HG02623 (cell line): ENCODE data around the gene PDS5B.
A peak's percentile ranks its signal among the peaks of the same experiment; 100 is the strongest.

Experiments
- ATAC-seq: cut with Tn5 transposase; IDR thresholded peaks from one replicate; pipeline ENCODE4 v1.9.1; 2021; ENCODE audit warnings: moderate library complexity; ENCODE audit not compliant: unreplicated experiment

The PDS5B gene

DNA sequence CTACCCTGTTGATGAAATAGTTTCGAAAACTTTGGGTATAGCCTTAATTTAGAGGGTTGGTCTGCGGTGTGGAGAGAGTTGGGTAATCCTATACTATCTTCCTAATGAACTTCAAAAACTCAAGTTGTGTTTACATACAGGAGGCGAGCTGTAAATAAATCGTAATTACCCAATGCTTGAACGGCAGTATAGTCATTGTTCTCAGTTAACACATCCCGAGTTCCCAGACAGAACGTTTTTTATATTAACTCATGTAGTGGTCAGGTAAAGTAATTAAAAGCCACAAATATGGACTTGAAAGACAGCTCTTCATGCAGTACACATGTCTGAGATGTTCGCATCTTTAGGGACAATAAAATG, 1.5 kb downstream of the PDS5B start:
- ATAC-seq, result no peak

DNA sequence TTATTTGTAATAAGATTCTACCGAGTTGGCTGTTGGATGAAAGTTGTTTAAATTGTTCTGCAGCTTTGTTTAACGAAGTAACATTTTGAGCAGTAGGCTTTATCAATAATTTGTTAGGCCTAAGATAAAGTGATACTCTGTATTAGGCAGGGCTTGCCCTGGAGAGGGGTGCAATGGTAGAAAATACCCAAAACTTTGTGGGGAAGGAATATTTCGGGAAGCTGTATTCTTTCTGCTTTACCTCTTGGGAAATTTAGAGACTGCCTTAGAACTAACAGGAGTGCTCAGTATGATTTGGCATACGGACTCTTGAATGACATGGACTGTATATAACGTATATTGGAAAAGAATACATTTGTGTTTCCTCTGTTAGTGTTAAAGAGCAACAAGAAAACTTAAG, 2.5 kb downstream of the PDS5B start:
- no peak for ATAC-seq

DNA sequence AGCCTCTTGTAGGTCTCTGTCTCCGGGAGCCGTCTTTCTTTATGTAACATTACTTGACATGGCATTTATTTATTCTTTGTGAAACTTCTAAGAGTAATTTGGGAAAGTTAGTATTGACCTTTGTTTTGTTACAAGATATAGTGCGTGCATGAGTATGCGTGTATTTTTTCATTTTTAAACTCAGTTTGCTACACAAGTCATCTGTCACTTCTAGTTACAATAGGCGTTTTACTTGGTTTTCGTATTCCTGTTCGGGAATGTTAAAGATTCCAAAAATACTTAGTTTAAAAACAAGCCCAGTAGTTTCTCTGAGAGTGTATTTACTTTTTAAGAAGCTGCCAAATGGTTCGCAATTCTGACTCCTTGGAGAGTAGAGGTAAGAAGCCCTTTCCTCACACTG, 3.2 kb downstream of the PDS5B start:
- ATAC-seq, result no peak

DNA sequence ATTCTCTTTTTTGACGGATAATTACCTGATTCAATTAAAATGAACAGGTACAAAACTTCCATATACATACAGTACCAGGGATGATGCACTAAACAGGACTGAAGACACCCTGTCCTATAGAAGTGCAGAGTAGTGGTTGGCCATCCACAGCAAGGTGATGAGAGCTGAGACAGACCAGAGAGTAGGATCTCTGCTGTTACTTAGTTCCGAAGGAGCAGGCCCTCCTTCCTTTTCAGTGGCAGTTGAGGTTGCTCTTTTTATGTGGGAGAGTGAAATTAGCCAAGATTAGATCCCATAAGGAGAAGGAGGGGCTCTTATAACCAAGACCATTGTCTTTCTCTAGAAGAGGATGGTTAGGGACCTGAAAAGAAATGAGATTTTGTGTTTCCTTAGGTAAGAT, 4.0 kb downstream of the PDS5B start:
- ATAC-seq, result no peak

DNA sequence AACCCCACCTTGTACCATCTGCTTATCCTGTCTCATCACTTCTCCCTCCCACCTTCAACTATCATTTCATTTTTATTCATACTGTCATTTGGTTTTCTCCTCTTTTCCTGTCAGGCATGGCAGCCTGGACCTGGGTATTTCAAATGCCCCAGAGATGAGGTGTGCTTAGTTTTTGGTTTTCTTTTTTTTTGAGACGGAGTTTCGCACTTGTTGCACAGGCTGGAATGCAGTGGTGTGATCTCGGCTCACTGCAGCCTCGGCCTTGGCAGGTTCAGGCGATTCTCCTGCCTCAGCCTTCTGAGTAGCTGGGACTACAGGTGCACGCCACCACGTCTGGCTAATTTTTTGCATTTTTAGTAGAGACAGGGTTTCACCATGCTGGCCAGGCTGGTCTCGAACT, 5.8 kb downstream of the PDS5B start:
- no peak for ATAC-seq

DNA sequence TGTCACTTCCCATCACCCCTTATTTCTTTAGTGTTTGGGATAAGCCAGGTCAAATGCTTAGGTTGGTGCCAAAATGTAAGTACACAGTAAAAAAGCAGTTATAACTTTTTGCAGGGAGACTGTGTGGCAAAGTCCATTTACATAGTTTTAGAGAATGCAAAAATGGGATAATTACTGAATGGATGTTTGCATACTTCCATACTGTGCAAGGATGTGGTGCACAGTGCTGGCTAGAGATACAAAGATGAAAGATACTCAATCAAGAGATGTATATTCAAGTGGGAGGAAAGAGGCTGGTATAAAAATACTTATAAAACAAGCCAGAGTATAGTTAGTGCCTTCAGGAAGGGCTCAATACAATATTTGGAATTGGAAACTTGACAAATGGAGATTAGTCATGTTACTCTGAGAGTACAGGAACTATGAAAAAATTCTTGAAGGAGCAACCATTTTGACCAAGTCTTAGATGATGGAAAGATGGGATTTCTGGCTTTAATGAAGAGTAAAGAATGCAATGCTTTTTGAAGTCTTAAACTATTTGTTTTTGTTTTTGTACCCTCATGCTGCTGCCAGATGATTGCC, 8.0 kb downstream of the PDS5B start:
- no peak for ATAC-seq

DNA sequence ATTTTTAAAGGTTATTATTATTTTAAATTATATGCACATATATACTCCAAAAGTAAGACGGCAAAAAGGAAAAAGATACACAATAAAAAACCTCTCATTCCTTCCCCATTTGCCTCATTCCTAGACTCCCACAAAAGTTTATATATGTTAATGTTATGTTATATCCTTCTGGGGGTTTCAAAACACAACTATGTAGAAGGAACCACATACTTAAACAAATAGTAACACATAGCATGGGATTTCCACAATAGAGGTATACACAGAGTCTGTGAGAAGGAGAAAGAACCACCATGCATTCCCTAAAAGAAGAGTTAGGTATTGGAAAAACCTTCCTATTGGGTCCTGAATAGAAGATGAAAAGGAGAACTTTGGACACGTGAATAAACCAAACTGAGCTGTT, 9.1 kb downstream of the PDS5B start:
- ATAC-seq, result no peak

DNA sequence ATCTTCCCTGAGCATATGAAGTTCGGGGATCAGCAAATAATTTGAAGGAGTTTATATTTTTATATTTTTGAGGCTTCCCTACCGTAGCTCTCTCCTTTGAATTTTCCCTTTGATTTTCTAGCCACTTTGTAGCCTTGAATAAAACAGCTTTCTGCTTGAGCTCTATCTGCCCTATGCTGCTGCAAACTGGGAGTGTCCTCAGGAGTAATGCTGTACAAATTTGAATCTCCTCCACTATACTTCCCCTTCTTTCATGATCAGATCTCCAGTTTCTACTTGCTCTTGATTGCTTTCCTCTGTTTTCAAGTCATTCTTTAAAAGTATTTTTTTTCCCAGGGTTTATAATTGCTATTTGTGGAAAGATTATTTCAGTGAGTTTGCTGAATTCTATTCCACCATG, 14.6 kb downstream of the PDS5B start:
- no peak for ATAC-seq

DNA sequence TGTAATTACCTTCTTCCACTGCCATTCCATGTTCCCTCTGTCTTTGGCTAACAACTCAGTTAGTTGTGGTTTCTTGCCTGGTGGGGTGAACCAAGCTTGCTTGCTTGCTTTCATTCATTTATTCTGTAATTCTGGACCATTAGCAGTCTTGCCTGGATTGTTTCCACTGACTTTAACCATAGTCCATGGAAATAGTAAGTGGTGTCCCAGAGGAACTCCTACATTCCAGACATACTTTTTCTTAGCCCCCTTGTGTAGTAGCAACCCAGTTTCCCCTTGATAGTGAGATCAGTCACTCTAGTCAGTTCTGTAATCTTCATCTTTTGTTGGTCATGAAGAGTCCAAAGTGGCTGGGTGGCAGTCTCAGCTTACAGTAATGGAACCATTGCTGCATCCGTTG, 23.2 kb downstream of the PDS5B start:
- no peak for ATAC-seq

DNA sequence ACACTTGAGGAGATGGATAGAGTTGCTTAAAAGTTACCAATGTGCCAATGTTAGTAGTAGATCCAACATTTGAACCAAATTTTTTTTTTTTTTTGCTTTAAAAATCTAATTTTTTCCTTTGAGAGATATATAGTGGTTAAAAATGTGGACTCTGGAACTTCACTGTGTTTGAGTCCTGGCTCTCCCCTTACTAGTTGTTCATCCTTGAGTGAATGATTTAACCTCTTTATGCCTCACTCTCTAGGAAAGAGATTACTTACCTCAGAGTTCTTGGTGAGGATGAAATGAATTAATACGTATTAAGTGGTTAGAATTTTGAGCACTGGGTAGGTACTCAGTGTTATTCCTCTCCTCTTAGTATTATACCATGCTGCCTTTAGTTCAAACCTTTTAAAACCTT, 24.3 kb downstream of the PDS5B start:
- ATAC-seq, result no peak

DNA sequence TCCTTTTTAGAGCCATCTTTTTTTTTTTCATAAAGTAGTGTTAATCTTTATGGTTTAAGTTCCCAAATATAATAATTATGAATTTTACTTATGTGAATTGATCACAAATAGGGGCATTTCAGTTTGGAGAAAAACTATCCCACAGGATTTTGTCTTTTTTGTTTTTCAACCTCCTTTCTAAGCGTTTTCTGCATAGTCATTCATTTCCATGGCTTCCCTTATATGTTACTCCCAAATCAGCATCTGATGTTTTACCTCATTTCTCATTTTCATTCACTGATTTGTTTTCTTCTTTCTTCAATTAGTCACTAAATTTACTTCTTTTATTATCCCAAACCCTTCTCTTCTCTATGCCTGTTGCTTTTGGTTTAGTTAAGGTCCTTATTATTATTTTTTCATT, 24.7 kb downstream of the PDS5B start:
- ATAC-seq, result no peak

DNA sequence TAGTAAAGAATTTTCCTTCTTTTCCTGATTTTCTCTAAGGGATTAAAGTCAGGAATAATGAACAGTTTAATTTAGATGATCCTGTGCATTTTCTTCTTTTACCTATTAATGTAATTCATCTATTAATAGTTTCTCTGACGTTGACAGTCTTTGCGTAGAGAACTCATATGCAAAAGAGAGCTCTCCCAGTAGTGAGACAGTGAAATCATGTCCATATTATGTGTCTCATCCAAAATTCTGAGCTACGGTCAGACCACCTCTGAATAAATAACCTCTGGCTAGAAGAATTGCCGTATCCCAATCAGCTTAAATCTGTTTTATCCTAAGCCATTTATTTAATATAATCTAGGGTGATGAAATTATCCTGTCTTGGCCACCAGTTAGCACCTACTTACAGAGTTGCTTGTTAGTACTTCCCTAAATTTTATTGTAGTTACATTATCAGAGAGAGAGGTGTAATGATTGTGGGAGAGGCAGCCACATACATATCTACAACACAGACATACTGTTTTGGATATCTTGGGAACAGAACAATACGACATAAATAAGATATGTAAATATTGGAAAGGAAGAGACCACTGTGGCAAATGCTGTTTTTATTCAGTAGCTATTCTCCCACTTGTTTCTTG, 30.7 kb downstream of the PDS5B start:
- ATAC-seq, result no peak

DNA sequence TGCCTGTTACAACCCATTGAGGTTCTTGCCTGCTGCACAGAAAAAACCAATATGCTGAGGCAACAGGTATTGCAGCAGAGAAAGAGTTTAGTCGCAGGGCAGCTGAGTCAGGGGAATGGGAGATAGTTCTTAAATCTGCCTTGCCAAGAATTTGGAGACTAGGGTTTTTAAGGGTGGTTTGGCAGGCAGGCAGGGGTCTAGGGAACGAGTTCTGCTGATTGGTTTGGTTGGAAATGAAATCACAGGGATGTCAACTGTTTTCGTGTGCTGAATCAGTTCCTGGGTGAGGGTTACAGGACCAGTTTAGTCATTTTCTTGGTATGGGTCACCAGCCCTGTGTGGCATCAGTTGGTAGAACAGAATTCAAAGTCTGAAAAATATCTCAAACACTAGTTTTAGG, 36.6 kb downstream of the PDS5B start:
- ATAC-seq, result no peak

DNA sequence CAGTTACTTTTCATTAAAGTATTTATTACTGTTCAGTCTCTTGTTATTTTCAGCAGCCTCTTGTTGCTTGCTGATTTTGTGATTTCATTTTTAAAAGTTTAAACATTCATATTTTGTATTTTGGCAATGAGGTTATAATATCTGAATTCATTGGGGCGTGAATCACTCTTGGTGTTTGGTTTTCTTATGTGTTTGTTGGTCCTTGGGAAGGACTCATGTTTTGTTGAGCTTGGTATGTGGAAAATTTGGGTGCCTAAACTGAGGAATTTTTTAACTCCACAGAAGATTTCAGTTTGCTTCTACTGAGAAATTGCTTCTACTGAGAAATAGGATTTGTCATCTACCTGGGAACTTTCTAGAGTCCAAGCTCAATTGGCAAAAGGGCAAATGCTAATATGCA, 38.2 kb downstream of the PDS5B start:
- no peak for ATAC-seq

DNA sequence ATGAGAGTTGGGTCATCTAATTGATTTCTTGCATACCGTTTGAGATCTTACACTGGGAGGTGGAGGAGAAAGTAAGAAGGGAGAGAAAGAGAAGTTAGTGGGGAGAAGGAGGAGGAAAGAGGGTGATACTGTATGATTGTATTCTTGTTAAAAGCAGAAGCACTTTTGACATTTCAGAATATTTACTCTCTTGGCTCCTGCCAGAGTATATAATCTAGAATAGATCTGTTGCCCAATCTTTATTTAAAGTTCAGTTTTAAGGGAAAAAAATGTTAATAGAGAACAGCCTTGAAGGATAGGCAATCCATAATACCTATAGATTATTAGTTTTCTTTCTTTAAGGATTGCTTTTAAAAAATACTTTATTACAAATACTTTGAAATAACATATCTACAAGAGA, 41.5 kb downstream of the PDS5B start:
- ATAC-seq, result no peak

DNA sequence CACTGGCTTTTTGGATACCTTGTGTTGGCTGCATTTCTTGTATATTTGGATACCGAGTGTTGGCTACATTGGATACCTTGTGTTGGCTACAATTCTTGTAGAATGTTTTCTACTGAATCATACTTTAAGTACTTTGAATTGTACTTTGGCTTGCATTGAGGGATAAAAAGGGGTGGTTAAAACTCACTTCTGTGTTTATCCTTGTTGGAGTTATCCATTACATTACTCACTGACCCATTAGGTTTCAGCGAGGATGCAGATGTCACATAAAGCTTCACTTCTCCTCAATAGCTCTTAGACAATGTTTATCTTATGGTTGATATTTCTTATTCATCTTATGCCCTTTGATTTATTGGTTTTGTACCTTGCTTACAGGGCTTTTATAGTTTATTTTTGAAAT, 43.1 kb downstream of the PDS5B start:
- ATAC-seq, result no peak

DNA sequence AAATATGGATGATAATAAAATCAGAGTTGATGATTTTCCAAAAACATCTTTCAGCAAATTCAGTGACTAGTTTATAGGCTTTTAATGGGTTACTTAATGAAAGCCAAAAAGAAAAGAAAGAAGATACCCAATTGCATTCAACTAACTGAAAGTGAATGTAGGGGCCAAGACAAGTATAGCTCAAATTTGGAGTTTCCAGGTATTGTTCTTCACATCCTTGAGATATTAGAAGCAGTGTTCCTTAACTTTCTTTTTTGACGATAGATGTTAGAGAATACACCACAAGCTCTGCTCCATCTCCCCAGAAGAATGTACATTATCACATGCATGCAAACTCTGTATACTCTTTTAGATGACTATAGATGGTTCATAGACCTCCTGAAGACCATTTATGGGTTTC, 43.6 kb downstream of the PDS5B start:
- ATAC-seq, result no peak

DNA sequence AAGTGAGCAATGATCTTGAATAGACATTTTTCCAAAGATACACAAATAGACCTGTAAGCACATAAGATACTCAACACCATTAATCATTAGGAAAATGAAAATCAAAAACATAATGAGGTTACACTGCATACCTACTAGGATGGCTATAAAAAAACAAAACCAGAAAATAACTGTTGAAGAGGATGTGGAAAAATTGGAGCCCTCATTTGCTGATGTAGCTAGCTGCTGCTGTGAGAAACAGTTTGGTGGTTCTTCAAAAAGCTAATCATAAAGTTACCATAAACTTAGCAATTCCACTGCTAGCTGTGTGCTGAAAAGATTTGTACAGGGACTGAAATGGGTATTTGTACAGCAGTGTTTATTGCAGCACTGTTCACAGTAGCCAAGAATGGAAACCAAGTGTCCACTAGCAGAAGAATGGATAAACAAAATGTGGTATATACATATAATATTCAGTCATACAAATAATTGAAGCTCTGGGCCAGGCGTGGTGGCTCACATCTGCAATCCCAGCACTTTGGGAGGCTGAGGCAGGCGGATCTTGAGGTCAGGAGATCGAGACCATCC, 46.2 kb downstream of the PDS5B start:
- ATAC-seq, result no peak

DNA sequence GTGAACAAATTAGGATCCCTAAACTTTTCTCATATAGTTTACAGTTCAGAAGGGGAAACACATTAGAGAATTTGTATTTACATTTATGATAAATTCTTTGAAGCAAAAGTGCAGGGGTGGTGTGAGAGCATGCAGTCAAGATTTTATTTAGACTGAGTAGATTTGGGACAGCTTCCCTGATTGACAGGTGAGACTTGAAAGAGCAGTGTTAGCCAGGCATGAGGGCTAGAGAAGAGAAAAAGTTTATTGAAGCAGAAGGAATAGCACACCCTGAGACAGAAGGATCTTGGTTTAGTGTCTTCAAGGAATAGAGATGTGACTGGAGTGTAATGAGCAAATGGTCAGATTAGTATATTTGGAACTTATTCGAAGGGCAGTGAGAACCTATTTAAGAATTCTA, 50.5 kb downstream of the PDS5B start:
- no peak for ATAC-seq

DNA sequence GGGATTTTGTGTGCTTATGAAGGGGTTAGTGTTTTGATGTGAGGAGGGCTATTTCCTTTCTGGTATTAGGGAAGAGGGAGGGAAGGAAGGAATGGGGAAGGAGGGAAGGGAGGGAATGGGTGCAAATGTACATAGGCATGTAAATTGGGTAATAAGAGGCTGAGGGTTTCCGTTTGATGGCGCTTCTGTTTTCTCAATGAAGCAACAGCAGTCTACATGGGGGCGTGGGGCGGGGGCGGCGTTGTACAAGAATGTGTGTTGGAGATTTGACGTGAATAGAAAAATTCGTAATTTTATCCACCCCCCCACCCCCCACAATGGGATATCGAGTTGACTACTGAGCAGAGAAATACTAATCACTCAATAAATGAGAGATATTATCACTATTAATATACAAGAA, 52.5 kb downstream of the PDS5B start:
- ATAC-seq, result no peak

DNA sequence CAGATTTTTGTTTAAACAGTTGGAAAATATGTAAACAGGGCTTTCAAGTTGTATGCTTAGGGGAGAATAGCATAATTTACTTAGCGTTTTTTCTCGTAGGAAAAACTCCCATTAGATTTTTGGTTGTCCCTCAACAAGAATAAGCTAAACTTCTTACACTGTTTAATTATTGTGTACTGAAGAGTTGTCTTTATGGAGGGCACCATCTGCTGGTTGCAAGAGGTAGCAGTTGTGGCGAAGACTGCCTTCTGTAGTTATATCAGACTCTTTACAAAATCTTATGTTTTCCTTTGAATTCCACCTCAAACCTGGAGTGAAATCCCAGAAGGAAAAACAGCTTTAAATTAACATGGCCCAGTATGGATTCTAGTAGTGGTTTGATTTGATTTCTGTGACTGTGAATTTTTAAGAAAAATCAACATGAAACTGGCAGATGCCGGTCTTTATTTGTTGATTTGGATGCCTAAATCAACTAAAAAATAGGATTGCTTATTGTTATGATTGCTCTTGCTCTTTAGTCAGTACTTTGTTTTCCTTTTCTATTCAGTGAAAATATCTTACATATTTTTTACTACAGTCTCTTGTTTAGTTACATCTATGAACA, 53.4 kb downstream of the PDS5B start:
- peak; percentile 66 for ATAC-seq

DNA sequence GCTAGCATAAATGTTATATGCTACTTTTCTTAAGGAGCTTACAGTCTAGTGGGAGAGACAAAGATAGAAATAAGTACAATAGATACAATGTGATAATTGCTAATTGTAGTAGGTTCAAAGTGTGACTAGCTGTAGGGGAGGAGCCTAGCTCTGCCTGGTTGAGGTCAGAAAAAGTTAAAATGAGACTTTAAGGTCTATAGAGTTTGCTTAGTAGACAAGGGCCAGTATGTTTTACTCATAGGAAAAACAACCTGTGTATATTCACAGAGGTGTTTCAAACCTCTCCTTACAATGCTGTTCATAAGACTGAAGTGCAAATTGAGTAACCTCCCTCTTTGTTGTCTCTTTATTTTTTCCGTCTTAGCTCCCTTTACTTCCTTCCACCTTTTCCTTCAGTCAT, 56.1 kb downstream of the PDS5B start:
- ATAC-seq, result no peak

DNA sequence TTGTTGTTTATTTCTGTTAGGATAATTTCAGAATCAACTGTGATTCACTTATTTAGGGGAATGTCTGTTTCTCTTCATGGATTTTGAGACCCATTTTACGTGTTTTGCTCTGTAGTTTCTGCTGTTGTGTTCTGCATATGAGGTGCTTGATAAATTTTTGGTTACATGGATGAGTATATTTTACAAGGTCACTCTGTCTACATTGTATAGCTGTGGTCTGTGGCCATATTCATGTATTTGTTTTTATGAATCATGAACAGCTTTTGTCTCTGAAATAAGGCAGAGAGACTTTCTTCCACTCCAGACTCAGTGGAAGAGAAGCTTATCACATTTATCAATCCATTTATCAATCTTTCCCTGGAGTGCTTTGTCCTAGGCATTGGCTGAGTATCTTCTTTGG, 56.6 kb downstream of the PDS5B start:
- ATAC-seq, result no peak
